ENCODE measurements around the gene ARMH1.
"Not testable (repeated sequence)": the region's sequence is repeated elsewhere in the genome, so short reads cannot be mapped to it uniquely, and the experiment has no call there.

ARMH1 gene

DNA sequence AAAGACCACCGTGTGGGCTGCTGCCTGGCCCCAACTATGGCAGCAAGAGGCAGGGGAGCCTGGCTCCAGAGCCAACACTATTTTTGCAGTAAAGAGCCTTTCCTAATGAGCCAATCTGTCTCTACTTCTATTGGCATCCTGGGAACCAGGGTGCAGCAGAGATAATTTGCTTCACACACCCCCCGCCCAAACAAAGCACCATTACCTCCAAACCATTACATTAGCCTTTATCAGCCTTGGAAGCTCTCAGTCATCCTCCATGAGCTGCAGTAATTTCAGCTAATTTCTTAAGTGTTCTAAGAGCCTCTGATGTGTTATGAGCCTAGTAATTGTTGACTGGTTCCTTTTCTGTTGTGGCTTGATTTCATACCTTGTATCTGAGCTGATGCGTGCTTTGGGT, 21.6 kb downstream of the ARMH1 start:
- no peak for DNase-seq

- DNase-seq, result no peak
Measured at GRCh38 chr1:44696789-44697345, 22.4 kb downstream of the ARMH1 start.

DNA sequence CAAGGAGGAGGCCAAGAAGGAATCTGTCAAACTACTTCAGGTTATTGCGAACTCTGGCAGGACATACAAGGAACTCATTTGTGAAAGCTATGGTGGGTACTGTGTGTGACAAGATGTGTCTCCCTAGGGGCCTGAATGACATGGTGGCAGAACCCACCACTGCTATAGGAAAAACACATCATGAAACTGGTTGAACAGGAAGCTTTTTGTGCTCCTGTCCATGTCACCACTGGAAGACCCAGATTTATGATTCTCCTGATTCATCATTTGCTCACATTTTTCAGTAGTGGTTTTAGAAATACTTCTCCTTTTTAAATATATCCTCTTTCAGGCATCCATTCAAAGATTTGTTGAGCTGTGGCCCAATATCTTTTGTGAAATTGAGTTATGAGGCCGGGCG, 23.6 kb downstream of the ARMH1 start:
- no peak for DNase-seq

DNA sequence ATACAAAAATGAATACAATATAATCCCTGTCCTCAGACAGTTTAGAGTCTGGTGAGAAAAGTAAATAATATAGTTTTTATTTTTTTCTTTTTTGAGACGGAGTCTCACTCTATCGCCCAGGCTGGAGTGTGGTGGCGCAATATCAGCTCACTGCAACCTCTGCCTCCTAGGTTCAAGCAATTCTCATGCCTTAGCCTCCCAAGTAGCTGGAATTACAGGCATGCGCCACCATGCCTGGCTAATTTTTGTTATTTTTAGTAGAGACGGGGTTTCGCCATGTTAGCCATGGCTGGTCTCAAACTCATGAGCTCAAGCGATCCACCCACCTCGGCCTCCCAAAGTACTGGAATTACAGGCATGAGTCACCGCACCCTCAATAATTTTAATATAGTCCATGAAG, 24.9 kb downstream of the ARMH1 start:
- not testable (repeated sequence) for DNase-seq

- peak; percentile 24 for DNase-seq
Measured at GRCh38 chr1:44700573-44700972, 26.1 kb downstream of the ARMH1 start.

DNA sequence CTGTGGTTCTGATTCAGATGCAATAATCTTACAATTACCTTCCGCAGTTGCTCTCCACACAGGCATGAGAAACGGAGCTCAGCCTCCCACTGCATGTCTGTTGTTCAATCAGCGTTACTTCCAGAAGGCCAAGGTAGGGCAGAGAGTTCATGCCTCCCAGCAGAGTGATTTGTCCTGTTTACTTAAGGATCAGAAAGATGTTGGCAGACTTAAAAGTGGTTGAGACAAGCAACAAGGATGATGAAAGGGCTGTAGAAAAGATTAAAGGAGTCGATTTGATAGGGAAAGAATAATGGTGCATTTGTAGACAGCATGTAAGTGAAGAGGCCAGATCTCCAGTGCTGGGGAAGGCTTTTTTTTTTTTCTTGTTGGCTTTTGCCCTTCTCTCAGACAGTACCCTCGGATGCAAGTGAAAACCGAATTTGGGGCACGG, 26.6 kb downstream of the ARMH1 start:
- DNase-seq, result no peak

GRCh38 chr1:44705470-44705869, 31.0 kb downstream of the ARMH1 start:
- no peak for DNase-seq

GRCh38 chr1:44705938-44706337, 31.4 kb downstream of the ARMH1 start:
- no peak for DNase-seq

DNA sequence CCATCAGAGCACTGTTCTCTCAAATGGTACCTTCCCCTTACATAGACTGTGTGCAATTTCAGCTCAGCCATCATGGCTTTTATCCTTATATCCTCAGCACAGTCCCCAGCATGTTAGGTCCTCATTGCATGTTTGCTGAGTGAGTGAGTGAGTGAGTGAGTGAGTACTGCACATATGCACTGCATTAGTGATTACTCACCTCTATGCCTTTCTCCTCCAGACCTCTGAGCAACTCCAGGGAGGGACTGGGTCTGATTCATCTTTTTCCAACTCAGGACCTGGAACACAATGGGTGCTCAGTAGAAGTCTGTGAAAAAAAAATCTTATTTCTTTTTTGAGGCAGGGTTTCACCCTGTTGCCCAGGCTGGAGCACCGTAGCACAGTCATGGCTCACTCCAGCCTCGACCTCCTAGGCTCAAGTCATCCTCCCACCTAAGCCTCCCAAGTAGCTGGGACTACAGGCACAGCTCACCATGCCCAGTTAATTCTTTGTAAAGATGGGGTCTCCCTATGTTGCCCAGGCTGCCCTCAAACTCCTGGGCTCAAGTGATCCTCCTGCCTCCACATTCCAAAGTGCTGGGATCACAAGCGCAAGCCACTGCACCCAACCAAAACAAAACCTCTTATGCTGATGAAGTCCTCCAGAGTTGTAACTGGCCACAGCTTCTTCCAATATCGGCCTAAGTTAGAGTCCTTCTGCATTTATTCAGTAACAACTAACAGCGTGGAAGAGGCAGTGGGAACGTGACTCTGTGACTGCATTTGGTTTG, 32.8 kb downstream of the ARMH1 start:
- DNase-seq, result peak; percentile 47

DNA sequence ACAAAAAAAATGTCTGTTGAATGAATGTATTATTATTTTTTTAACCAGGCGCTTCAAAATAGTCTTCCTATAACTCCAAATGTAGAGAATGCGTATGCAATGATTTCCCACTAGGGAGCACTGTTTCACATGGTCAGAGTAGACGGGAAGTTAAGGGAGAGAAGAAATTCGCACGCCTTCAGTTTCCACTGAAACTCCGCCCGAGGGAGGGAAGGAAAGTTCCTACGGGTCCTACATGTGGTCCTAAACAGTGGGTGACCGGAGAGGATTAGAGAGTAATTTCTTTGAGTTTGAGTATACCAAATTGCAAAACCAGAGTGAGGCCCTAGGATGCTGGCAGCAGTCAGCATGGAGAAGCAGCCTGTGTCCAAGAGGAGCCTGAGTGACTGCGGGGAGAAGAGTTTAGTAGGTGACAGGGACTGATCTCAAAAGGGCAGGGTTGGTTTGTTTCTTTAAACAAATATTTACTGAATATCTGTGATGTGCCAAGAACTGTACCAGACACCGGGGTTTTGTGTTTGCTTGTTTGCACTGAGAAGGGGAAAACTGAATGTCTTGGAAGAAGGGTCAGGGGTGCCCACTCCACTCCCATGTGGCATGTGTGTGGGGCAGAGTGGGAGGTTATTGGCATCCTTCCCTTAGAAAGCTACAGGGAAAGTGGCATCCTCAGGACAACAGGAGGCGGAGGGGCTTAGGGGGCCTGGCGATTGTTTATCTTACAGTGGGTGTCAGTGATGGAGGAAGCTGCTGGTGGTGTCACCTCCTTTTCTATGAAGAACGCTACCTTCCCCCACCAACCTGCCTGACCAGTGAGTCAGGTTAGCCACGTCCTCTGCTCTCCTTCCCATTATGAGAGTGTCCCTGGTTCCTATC, 33.7 kb downstream of the ARMH1 start:
- peak; percentile 56 for DNase-seq

DNA sequence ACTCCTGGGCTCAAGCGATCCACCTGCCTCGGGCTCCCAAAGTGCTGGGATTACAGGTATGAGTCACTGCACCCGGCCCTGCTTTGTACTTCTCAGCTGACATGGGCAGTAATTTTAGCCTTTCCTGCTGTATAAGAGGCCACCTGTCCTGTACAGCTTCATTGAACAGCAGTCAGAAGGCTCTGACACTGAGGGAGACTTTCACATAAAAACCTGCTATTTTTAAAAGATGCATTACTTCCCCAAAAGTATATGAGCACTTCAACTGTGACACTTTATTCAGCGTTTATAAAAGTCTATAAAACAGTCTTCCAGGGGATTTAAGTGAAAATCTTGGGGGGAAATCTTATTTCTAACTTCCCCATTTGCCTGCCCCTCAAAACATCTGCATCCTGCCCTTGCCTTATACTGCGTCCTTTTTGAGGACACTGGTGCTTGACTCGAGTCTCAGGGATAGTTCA, 38.8 kb downstream of the ARMH1 start:
- peak; percentile 96 for DNase-seq

DNA sequence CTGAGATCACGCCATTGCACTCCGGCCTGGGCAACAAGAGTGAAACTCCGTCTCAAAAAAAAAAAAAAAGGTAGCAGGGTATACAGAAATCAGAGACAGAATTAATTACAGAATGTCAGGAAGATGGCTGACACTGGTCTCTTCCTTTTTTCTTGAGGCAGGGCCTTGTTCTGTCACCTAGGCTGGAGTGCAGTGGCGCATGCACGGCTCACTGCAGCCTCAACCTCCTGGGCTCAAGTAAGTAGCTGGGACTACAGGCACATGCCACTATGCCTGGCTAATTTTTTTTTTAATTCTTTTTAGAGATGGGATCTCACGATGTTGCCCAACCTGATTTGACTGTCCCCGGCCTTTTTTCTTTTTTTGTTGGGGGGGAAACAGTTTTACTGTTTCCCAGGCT, 40.0 kb downstream of the ARMH1 start:
- DNase-seq, result no peak

- DNase-seq, result peak; percentile 91
Measured at GRCh38 chr1:44714944-44715571, 40.5 kb downstream of the ARMH1 start.

- DNase-seq, result no peak
Measured at GRCh38 chr1:44717156-44717555, 42.6 kb downstream of the ARMH1 start.

DNA sequence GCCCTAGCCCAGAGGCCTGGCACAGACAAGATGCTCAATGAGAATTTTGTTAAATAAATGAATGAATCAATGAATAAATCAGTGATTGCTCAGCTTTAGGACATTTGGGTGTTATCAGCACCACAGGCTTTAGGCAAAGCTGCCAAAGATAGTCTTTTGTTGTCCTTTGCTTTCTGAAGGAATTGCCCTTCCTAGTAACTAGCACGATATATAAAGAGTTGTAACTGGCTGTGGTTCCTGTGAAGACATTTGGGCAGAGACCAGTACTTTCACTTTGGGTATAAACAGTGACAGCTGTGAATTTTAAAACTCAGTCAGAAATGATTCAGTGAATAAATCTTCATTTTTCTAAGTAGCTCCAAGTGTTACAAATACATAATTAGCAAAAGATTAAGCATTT, 43.1 kb downstream of the ARMH1 start:
- DNase-seq, result no peak

GRCh38 chr1:44718091-44718490, 43.6 kb downstream of the ARMH1 start:
- no peak for DNase-seq

DNA sequence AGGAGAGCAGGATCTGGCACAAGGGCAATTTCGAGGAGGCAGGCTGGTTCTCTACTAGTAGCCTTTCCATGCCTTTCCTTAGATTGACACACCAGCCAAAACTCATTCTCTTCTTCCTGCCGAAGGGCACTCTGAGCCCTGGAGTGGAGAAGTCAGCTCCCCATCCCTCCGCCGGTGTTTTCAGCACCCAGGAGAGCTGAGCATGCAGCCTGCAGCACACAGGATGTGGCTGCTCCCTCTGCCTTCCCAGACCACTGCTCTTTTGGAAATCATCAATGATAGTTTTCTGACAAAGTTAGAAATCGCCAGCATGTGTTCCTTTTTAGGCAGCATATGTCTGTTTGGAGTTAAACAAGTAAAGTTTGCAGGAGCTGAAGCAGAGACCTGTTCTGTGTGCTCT, 44.8 kb downstream of the ARMH1 start:
- no peak for DNase-seq

- no peak for DNase-seq
Measured at GRCh38 chr1:44720281-44720680, 45.8 kb downstream of the ARMH1 start.

DNA sequence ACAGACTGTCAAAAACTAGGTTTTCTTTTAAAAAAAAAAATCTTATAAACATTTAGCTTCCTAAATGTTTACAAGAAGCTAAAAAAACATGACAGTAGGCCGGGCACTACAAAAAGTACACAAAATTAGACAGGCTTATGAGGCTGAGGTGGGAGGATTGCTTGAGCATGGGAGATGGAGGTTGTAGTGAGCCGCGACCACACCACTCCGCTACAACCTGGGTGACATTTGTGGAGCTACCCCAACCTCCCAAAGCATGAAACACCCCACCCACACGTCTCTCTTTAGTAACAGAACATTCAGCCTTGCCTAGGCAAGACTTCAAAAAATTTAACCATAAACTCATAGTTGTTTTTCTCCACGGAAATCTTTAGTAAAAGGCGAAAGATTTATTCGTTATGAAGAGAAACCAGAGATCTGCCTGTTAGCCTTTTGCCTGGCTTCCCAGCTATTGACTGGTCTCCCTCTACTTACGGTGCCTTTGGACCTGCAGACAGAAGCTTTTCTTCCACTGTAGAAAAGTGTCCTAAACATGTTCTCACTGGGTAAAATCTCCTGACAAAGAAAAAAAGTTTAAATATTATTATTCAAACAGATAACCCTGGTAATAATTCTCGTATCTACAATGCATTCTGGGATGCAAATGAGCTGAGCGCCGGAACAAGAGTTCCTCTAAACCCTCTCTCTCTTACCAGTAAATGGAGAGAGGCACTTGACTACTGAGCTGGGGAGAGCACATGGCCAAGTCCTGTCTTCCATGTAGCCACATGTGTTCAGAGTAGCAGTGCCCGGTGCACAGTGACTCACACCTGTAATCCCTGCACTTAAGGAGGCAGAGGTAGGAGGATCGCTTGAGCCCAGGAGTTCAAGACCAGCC, 47.2 kb downstream of the ARMH1 start:
- peak; percentile 99 for DNase-seq

- no peak for DNase-seq
Measured at GRCh38 chr1:44723064-44723463, 48.5 kb downstream of the ARMH1 start.

DNA sequence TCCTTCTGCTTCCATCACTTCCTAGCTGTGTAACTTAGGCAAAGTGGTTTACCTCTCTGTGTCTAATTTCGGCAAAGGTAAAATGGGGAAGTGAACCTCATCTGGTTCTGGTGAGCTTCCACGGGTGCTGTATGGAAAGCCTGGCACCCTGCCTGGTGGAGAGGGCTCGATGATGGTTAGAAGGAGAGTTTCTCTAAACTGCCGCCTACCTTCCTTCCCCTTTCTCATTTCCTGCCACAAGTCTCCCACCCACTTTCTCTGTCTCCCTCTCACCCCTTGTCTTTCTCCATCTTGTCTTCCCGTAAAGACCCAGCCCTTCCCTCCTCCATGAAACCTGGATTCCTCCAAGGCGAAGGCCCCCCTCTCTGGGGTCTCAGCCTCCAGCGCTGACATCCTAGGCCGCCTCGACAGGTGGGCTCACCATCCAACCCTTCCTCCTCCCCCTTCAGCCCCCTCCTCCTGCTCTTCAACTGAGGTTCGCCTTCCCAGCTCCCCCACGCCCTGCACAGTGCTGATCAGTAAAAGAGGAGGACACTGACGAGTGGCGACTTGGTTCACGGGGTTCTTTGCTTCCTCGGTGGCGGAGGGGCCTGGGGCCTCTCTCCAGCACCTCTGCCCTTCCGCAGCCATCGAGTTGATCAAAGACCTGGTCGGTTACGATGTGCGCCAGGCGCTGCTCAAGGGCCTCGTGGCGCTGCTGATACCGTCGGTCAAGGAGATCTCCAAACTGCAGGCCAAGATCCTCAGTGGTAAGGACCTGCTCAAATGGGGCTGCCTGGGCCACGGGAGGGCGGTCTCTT, 49.2 kb downstream of the ARMH1 start:
- DNase-seq, result no peak
